ENCODE data around the gene USP21. TPM values are rescaled to one million over a fixed set of nuclear protein-coding genes. Genes with fewer than 3 reads are reported as not detected.

Gene USP21
- total and polyA plus RNA-seq, 2 of the 4 experiments (the other 2 are of a cell fraction): 6.3 to 23.8 TPM

- TF ChIP-seq MXI1 (IDR thresholded peaks at IDR 0.05; ENCODE audit: borderline replicate concordance, low read depth, low read length): no peak
These were observed 50.6 kb downstream of the USP21 start (continued) for GRCh38 chr1:161209790-161210409.

GRCh38 chr1:161214369-161214768, 55.1 kb downstream of the USP21 start:
- no peak overlapping the region for H4K5ac ChIP-seq (ENCODE audit: low read depth, low read length)
- in situ Hi-C loops (cut with MboI; ENCODE audit: low sequenced_read_pairs) (loop anchor here (10.0 kb wide), 1 partner anchor 530 kb away; the partner anchor contains the start of gene DUSP12), dilution Hi-C loops (cut with HindIII; ENCODE audit: low sequenced_read_pairs, unreplicated experiment) (no loop called here), intact Hi-C loops (cut with micrococcal nuclease) (no loop called here)
- H2BK15ac ChIP-seq (ENCODE audit: low read depth, low read length): no peak overlapping the region
- no peak overlapping the region for H2AFZ ChIP-seq (replicated peaks; ENCODE audit: low read length, poor library complexity)
- no peak overlapping the region for H4K91ac ChIP-seq (ENCODE audit: insufficient read depth, low read depth, low read length)
- no peaks in the 10 kb centered on the region for H4K20me1 ChIP-seq (ENCODE audit: insufficient read depth, low read length)
- no peak overlapping the region for H2BK20ac ChIP-seq (ENCODE audit: low read depth, low read length)
- H3K4me1 ChIP-seq (ENCODE audit: control insufficient read depth, insufficient read depth, low read length): peaks cover 11% of the 10 kb centered on the region
- POLR2A ChIA-PET (ENCODE audit: unreplicated experiment): interaction anchor here (0.7 kb wide), 1 partner anchor 1660 kb away, joined by 10 read pairs; no protein-coding TSS in a partner anchor
- no TSS peak for BruUV-seq (replicated peaks)
- no peak overlapping the region for H3K4me2 ChIP-seq (ENCODE audit: low read depth, low read length)
- DNase-seq (no peak), ATAC-seq (ENCODE audit: low read depth) (no peak)
- no peak overlapping the region for H3K23ac ChIP-seq (ENCODE audit: low read depth, low read length)
- no peaks in the 10 kb centered on the region for H3K9me3 ChIP-seq (ENCODE audit: control insufficient read depth, insufficient read depth, low read length)
- H2BK5ac ChIP-seq (ENCODE audit: low read depth, low read length, poor library complexity, severe bottlenecking): no peak overlapping the region
- CTCF ChIA-PET: interaction anchor here (0.8 kb wide), 1 partner anchor 167 kb away, joined by 4 read pairs; no protein-coding TSS in a partner anchor
- peaks cover 5 to 14% of the 10 kb centered on the region in 2 experiments for H3K79me1 ChIP-seq (ENCODE audit: low read depth in 1 of 2, low read length in 2 of 2)
- WGBS, 2 experiments (ENCODE audit: extremely low coverage in 2 of 2, insufficient read length in 1 of 2): 94% methylated on average over 2 of the region's 9 CpGs; no CpG with 5 or more reads in 1 of the 2 experiments
- no peak overlapping the region for H2BK120ac ChIP-seq (ENCODE audit: low read depth, low read length)
- TF ChIP-seq FOS (IDR thresholded peaks at IDR 0.05; ENCODE audit: low read depth, low read length) (no peak), ELK1 (IDR thresholded peaks at IDR 0.05; ENCODE audit: borderline replicate concordance, low read depth, low read length) (no peak), CTCF (conservative IDR thresholded peaks at IDR 0.05; ENCODE audit: low read depth, low read length) (no peak), CEBPB (IDR thresholded peaks at IDR 0.05; ENCODE audit: low read depth, low read length) (no peak), BHLHE40 (IDR thresholded peaks at IDR 0.05; ENCODE audit: low read depth, low read length) (no peak), MAFK (IDR thresholded peaks at IDR 0.05; ENCODE audit: low read depth, low read length) (no peak), MAZ (IDR thresholded peaks at IDR 0.05; ENCODE audit: borderline replicate concordance, low read depth, low read length) (no peak), RAD21 (IDR thresholded peaks at IDR 0.05; ENCODE audit: low read length) (no peak), POLR2A (IDR thresholded peaks at IDR 0.05; ENCODE audit: low read depth, low read length) (no peak), USF2 (IDR thresholded peaks at IDR 0.05; ENCODE audit: low read depth, low read length) (no peak)
- no peak overlapping the region for H2AK5ac ChIP-seq (ENCODE audit: low read depth, low read length)
- H3K56ac ChIP-seq (ENCODE audit: extremely low read depth, insufficient read depth, low read length): no peak overlapping the region
- no peak overlapping the region for H2AK9ac ChIP-seq (replicated peaks; ENCODE audit: low read depth, low read length, poor library complexity)
- H3K4me3 ChIP-seq (ENCODE audit: insufficient read depth, low read depth, low read length): no peak overlapping the region
- no peak overlapping the region for H3K4ac ChIP-seq (ENCODE audit: low read depth, low read length)
- peaks cover 14% of the 10 kb centered on the region for H3K9me1 ChIP-seq (ENCODE audit: insufficient read depth, low read length)
- no peaks in the 10 kb centered on the region for H3K27me3 ChIP-seq (ENCODE audit: control insufficient read depth, insufficient read depth, low read length)
- no peak overlapping the region for H3K14ac ChIP-seq (replicated peaks; ENCODE audit: low read depth, low read length)
- no peak overlapping the region for H3K9ac ChIP-seq (ENCODE audit: low read depth, low read length)
- peaks cover 42% of the 10 kb centered on the region for H3K36me3 ChIP-seq (ENCODE audit: control insufficient read depth, insufficient read depth, low read length)
- no peak overlapping the region for H3K18ac ChIP-seq (ENCODE audit: low read depth, low read length)
- no peak overlapping the region for H4K8ac ChIP-seq (ENCODE audit: low read depth in 2 of 2, low read length in 2 of 2)
- no peak overlapping the region for H3K27ac ChIP-seq (ENCODE audit: insufficient read depth, low read length)

Data from IMR-90 (cell line).